ENCODE data around the gene ATP6V1C2. TPM values are rescaled to one million over a fixed set of nuclear protein-coding genes. Genes with fewer than 3 reads are reported as not detected.

The ATP6V1C2 gene
- polyA plus RNA-seq, 1 donor from 2014 or later = not detected

DNA sequence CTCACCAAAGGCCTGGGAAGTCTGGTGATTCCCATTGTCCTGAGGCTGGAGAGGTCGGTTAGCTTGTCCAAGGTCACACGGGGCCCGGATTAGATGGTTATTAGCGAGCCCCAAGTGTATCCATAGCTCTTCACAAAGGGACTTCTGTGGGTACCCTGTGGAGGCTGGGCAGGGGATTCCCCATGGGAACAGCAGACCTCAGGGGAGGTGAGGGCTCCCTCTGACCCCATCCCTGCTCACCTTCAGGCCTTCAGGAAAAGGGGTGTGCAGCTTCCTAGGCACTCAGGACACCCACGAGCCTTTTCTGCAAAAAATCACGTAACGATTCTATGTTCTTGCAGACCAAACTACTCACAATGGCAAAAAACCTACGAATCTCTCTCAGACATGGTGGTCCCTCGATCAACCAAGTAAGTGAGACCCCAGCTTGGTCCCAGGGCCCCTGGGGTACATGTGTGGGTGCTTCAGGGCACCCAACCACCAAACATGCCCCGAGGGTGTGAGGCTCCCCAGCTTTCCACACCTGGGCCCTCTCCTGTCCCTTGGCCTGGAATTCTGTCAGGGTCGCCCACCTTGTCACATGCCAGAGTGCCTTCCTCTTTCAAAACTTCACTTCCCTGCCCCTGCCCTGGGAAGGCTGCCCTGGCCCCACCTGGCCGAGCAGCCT is 50.9 kb downstream of the ATP6V1C2 start:
- Histone ChIP-seq H4K20me1 (ENCODE audit: insufficient read depth) (no peaks in the 10 kb centered on the region), H3K4me3 (ENCODE audit: low read length) (no peak overlapping the region), H3K27me3 (ENCODE audit: insufficient read depth, low read depth, low read length) (no peaks in the 10 kb centered on the region), H3K36me3 (ENCODE audit: insufficient read depth, low read length) (no peaks in the 10 kb centered on the region), H3K9ac (ENCODE audit: low read length) (no peak overlapping the region), H3K4me2 (ENCODE audit: low read length) (no peak overlapping the region), H3K9me3 (ENCODE audit: low read length) (no peaks in the 10 kb centered on the region), H3K27ac (ENCODE audit: low read length) (no peak overlapping the region), H3K9me2 (ENCODE audit: insufficient read depth, low read length) (no peaks in the 10 kb centered on the region), H3F3A (ENCODE audit: insufficient read depth, low read length, poor library complexity, severe bottlenecking) (no peaks in the 10 kb centered on the region), H2AFZ (ENCODE audit: low read depth, low read length) (no peak overlapping the region), H3K79me2 (replicated peaks; ENCODE audit: insufficient read depth, low read length) (no peaks in the 10 kb centered on the region)
- TF ChIP-seq MXI1 (conservative IDR thresholded peaks at IDR 0.05; ENCODE audit: poor library complexity, severe bottlenecking) (no peak), TAF1 (IDR thresholded peaks at IDR 0.05; ENCODE audit: low read depth) (no peak), SMC3 (conservative IDR thresholded peaks at IDR 0.05; ENCODE audit: poor library complexity) (no peak), EZH2 (IDR thresholded peaks at IDR 0.05; ENCODE audit: borderline replicate concordance, insufficient read depth, low read length, poor library complexity, severe bottlenecking) (no peak), REST (IDR thresholded peaks at IDR 0.05; ENCODE audit: borderline replicate concordance) (no peak), EP300 (conservative IDR thresholded peaks at IDR 0.05; ENCODE audit: poor library complexity, severe bottlenecking) (no peak), POLR2AphosphoS5 (IDR thresholded peaks at IDR 0.05) (no peak), CTCF (IDR thresholded peaks at IDR 0.05; ENCODE audit: poor library complexity, severe bottlenecking) (no peak), RAD21 (conservative IDR thresholded peaks at IDR 0.05) (no peak)

DNA sequence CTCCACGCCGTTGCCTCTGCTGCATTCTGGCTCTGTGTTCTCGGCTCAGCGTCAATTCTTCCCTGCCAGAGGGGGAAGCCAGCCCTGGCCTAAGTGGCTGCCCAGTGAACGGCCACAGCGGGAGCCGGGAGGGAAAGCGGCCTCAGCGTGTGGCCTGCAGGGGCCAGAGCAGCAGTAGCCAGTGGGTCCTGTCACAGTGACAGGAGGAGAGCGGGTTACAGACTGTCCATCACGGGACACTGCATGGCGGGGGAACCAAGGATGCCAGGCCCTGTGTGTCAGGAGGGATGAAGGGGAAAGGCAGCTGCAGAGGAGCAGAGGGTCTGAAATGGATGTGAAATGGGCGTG is 51.4 kb downstream of the ATP6V1C2 start:
- Histone ChIP-seq H3K36me3 (ENCODE audit: insufficient read depth, low read length) (no peaks in the 10 kb centered on the region), H3F3A (ENCODE audit: insufficient read depth, low read length, poor library complexity, severe bottlenecking) (no peaks in the 10 kb centered on the region), H4K20me1 (ENCODE audit: insufficient read depth) (no peaks in the 10 kb centered on the region), H3K27me3 (ENCODE audit: insufficient read depth, low read depth, low read length) (no peaks in the 10 kb centered on the region), H3K4me2 (ENCODE audit: low read length) (no peak overlapping the region), H3K9ac (ENCODE audit: low read length) (no peak overlapping the region), H3K79me2 (replicated peaks; ENCODE audit: insufficient read depth, low read length) (no peaks in the 10 kb centered on the region), H2AFZ (ENCODE audit: low read depth, low read length) (no peak overlapping the region), H3K4me3 (ENCODE audit: low read length) (no peak overlapping the region), H3K27ac (ENCODE audit: low read length) (no peak overlapping the region), H3K9me2 (ENCODE audit: insufficient read depth, low read length) (no peaks in the 10 kb centered on the region), H3K9me3 (ENCODE audit: low read length) (no peaks in the 10 kb centered on the region)
- TF ChIP-seq CTCF (IDR thresholded peaks at IDR 0.05; ENCODE audit: poor library complexity, severe bottlenecking) = no peak
- no peak for TF ChIP-seq REST (IDR thresholded peaks at IDR 0.05; ENCODE audit: borderline replicate concordance)
- TF ChIP-seq MXI1 (conservative IDR thresholded peaks at IDR 0.05; ENCODE audit: poor library complexity, severe bottlenecking) = no peak
- no peak for TF ChIP-seq EZH2 (IDR thresholded peaks at IDR 0.05; ENCODE audit: borderline replicate concordance, insufficient read depth, low read length, poor library complexity, severe bottlenecking)
- TF ChIP-seq TAF1 (IDR thresholded peaks at IDR 0.05; ENCODE audit: low read depth) = no peak
- no peak for TF ChIP-seq RAD21 (conservative IDR thresholded peaks at IDR 0.05)
- TF ChIP-seq SMC3 (conservative IDR thresholded peaks at IDR 0.05; ENCODE audit: poor library complexity) = no peak
- no peak for TF ChIP-seq EP300 (conservative IDR thresholded peaks at IDR 0.05; ENCODE audit: poor library complexity, severe bottlenecking)
- TF ChIP-seq POLR2AphosphoS5 (IDR thresholded peaks at IDR 0.05) = no peak

All from neural cell (in vitro differentiated cells).